LNCaP clone FGC (cell line): ENCODE data around the gene TCERG1L.

ENCODE experiments used
- DNase-seq: peaks from one replicate; pipeline ENCODE4 v3.0.0-alpha.2; 2011; ENCODE audit warnings: low read depth
- H3K4me3 ChIP-seq: 2 replicates; pipeline ENCODE4 v1.5.1; 2011; ENCODE audit warnings: mild to moderate bottlenecking, low read depth, low read length, control low read depth
- CTCF ChIP-seq: IDR thresholded peaks from 2 replicates; pipeline ENCODE4 v1.5.1; 2012; ENCODE audit warnings: mild to moderate bottlenecking; ENCODE audit not compliant: control insufficient read depth, insufficient read depth; ENCODE audit errors: extremely low read depth

The TCERG1L gene

GRCh38 chr10:131078131-131078881, 233.2 kb downstream of the TCERG1L start:
- DNase-seq = no peak
- no peak overlapping the region for H3K4me3 ChIP-seq
- TF ChIP-seq CTCF = no peak

GRCh38 chr10:131077724-131078123, 233.8 kb downstream of the TCERG1L start:
- no peak for DNase-seq
- H3K4me3 ChIP-seq = no peak overlapping the region
- TF ChIP-seq CTCF = no peak

GRCh38 chr10:131077031-131077430, 234.5 kb downstream of the TCERG1L start:
- no peak for TF ChIP-seq CTCF

GRCh38 chr10:131076356-131076755, 235.2 kb downstream of the TCERG1L start:
- no peak for DNase-seq
- TF ChIP-seq CTCF = no peak
- H3K4me3 ChIP-seq = no peak overlapping the region

More at GRCh38 chr10:131077031-131077430, 234.5 kb downstream of the TCERG1L start:
- no peak for DNase-seq
- H3K4me3 ChIP-seq = no peak overlapping the region

GRCh38 chr10:131075218-131075770, 236.2 kb downstream of the TCERG1L start:
- TF ChIP-seq CTCF = no peak
- DNase-seq = no peak
- H3K4me3 ChIP-seq = no peak overlapping the region

GRCh38 chr10:131074682-131075081, 236.8 kb downstream of the TCERG1L start:
- no peak for DNase-seq
- H3K4me3 ChIP-seq = no peak overlapping the region
- no peak for TF ChIP-seq CTCF

- H3K4me3 ChIP-seq = no peak overlapping the region
- no peak for DNase-seq
- no peak for TF ChIP-seq CTCF
These were observed 238.0 kb downstream of the TCERG1L start for GRCh38 chr10:131073469-131074035.
